ENCODE measurements around the gene GATA5. TPM values are rescaled to one million over a fixed set of nuclear protein-coding genes. Genes with fewer than 3 reads are reported as not detected.

GATA5 gene
- total and polyA plus RNA-seq, 8 donors, result 0.02 to 0.34 (median 0.15) TPM; not detected in 5

DNA sequence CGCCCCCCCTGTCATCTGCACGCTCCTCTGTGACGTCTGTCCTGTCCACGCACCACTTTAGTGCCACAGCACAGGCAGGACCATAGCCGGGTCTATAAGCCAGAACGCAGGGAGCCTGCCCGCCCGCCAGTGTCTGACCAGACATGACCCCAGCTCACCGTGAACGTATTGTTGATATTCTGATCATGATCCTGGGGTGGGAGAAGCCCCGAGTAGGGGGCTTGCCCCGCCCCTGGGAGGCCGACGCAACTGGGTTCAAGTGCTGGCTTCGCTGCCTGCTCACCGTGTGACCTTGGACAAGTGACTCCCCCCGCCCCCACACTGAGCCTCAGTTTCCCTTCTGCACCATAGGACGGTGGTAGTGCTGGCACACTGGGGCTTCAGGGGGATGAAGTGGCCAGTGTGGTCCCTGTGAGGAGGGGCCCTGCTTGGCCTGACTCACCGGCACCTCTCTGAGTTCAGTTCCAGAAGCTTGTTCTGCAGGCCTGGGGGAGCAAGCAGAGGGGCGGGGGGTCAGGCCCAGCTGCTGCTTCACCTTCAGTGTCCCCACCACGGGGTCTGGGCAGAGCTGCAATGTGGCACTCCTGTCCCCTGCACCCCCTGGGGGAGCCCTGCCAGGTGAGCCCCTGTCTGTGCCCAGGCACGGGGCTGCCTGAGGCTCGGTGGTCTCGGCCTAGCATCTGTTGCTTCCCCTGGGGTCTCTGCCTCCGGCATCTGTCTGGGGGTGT, 57.6 kb downstream of the GATA5 start:
- ATAC-seq (no peak), FAIRE-seq (no peak), DNase-seq (no peak)
- no peaks in the 10 kb centered on the region for H3K9me3 ChIP-seq
- TF ChIP-seq, protein P1, sequence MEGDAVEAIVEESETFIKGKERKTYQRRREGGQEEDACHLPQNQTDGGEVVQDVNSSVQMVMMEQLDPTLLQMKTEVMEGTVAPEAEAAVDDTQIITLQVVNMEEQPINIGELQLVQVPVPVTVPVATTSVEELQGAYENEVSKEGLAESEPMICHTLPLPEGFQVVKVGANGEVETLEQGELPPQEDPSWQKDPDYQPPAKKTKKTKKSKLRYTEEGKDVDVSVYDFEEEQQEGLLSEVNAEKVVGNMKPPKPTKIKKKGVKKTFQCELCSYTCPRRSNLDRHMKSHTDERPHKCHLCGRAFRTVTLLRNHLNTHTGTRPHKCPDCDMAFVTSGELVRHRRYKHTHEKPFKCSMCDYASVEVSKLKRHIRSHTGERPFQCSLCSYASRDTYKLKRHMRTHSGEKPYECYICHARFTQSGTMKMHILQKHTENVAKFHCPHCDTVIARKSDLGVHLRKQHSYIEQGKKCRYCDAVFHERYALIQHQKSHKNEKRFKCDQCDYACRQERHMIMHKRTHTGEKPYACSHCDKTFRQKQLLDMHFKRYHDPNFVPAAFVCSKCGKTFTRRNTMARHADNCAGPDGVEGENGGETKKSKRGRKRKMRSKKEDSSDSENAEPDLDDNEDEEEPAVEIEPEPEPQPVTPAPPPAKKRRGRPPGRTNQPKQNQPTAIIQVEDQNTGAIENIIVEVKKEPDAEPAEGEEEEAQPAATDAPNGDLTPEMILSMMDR (IDR thresholded peaks at IDR 0.05), result no peak
- 81 to 91% methylated on average over 24 to 25 of the region's 25 CpGs for WGBS, 2 donors
- no peaks in the 10 kb centered on the region for H3K36me3 ChIP-seq
- H3K4me1 ChIP-seq, result no peaks in the 10 kb centered on the region
- H3K27ac ChIP-seq, result no peak overlapping the region
- intact Hi-C loops (cut with DNase I), result no loop called here
- no peak overlapping the region for H3K4me3 ChIP-seq
- H3K27me3 ChIP-seq, result no peaks in the 10 kb centered on the region

DNA sequence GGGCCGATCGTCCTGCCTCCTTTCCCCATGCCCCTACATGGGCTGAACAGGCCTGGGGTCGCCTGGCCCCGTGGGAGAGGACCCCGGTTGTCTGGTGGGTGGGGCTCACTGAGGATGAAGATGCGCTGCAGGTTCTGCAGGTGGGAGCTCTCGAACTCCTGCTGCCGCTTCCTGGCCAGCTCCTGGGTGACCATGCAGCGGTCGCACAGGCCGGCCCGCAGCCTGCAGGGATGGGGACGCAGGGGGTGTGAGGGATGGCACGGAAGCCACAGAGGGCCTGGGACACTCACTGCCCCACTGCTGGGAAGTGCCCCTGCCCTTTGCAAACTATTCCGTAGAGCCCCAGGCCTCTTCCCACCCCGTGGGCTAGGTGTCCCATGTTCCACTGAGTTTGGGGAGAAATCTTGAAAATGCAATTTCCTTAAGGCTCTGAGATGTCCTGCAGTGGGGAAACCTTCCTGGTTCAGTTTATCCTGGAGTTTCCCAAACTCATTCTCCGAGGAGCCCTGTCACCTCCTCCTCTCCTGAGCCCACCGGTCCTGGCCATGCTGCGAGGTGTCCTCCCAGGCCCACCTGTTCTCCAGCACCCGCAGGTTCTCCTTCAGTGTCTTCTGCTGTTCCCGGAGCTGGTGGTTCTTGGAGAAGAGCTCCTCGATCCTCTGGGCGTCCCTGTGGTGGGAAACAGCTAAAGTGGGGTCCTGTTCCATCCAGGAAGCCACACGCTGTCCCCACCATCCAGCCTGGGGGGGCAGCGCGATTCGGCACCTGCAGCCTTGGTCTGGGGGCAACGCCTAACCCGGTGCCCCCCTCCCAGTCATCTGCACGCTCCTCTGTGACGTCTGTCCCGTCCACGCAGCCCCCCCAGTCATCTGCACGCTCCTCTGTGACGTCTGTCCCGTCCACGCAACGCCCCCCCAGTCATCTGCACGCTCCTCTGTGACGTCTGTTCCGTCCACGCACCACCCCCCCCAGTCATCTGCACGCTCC, 58.9 kb downstream of the GATA5 start:
- H3K9me3 ChIP-seq, result no peaks in the 10 kb centered on the region
- H3K36me3 ChIP-seq, result no peaks in the 10 kb centered on the region
- H3K27me3 ChIP-seq, result no peaks in the 10 kb centered on the region
- H3K4me1 ChIP-seq, result no peaks in the 10 kb centered on the region
- WGBS, 2 donors, result 88 to 90% methylated on average over 33 to 43 of the region's 43 CpGs
- TF ChIP-seq, protein P1 (IDR thresholded peaks at IDR 0.05), result no peak
- intact Hi-C loops (cut with DNase I), result no loop called here
- FAIRE-seq (no peak), DNase-seq (no peak), ATAC-seq (no peak)
- no peak overlapping the region for H3K4me3 ChIP-seq
- H3K27ac ChIP-seq, result no peak overlapping the region

DNA sequence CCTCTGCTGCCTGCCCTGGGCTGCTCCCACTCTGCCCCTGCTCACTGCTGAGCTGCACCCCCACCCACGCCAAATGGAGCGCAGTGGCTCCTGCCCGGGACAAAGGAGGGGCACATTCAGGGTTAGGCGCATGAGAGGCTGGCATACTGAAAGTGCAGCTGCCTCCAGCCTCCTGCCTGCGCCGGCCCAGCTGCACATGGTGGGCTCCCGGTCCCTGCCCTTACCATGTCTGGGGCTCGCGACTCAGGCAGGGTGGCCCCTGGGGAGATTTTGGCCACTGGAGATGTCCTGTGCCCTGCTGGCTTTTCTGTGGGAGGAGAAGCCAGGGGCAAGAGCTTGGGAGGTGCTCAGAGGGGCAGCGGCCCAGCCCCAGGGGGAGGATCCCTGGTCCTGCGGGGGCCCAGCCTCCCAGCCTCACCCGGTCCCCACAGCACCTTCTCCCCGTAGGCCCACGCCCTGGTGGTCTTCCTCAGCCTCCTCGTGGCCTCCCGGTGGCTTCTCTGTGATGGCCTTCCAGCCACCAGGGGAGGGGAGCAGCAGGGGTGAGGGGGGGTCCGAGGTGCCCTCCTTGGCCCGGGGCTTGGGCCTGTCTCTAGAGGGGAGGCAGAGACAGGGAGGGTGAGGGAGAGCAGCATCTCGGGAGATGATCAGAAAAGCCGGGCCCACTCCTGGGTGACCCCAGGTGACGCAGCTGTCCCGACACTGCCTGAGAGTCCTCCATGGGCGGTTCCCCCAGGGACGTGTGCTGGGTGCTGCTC, 60.3 kb downstream of the GATA5 start:
- ATAC-seq (no peak), DNase-seq (peak in 1 of 6 donors; percentile 72), FAIRE-seq (no peak)
- no peaks in the 10 kb centered on the region for H3K27me3 ChIP-seq
- no peaks in the 10 kb centered on the region for H3K9me3 ChIP-seq
- WGBS, 2 donors, result 86 to 91% methylated on average over 22 to 24 of the region's 24 CpGs
- H3K27ac ChIP-seq, result no peak overlapping the region
- no peak overlapping the region for H3K4me3 ChIP-seq
- TF ChIP-seq, protein P1 (IDR thresholded peaks at IDR 0.05), result no peak
- H3K4me1 ChIP-seq, result peaks cover 0 to under 1% (median 0%) of the 10 kb centered on the region in 3 donors
- no peaks in the 10 kb centered on the region for H3K36me3 ChIP-seq
- intact Hi-C loops (cut with DNase I), result no loop called here

DNA sequence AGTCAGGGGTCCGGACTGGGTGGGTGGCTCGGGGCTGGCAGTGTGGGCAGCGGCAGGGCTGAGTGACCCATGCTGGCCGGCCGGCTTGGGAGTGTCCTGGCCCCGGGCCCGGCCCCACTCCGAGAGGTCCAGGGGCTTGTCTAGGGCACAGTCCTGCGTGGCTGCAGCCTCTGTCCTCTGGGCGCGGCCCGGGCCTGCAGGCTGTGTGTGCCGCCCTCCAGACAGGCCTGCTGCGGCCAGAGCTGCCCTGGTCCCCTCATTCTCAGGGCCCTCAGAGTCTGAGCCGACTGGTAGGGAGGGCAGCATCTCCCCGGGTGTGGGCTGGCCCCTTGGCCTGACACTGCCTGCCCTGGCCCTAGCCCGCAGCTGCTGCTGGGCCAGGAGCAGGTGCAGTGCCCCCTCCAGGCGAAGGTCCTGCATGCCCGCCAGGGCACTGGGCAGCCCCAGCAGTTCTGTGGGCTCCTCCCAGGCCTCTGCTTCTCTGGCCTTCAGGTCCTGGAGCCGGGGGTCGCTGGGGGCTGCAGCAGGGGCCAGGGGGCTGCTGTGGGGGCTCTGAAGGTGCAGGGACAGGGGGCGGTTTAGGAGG, 61.8 kb downstream of the GATA5 start:
- no peak for ATAC-seq
- H3K27ac ChIP-seq, result no peak overlapping the region

More for the DNA sequence above, 61.8 kb downstream of the GATA5 start:
- H3K4me1 ChIP-seq, result peaks cover 10 to 13% (median 12%) of the 10 kb centered on the region in 3 donors
- H3K4me3 ChIP-seq, result no peak overlapping the region
- TF ChIP-seq, protein P1 (IDR thresholded peaks at IDR 0.05), result no peak
- no peaks in the 10 kb centered on the region for H3K36me3 ChIP-seq
- WGBS, 2 donors, result 89 to 94% methylated on average over 18 to 22 of the region's 22 CpGs
- intact Hi-C loops (cut with DNase I), result no loop called here
- FAIRE-seq, result no peak
- H3K27me3 ChIP-seq, result no peaks in the 10 kb centered on the region
- no peaks in the 10 kb centered on the region for H3K9me3 ChIP-seq
- DNase-seq, result no peak

Other genes with a start within 250 kb of the GATA5 start
- gene OSBPL2, start 237.5 kb downstream of the GATA5 start, total RNA-seq, result 10 to 100 TPM; 42.4 to 56.8 (median 49.2) TPM
- 10 to 100 TPM; 33.3 to 34.6 TPM for gene OSBPL2, start 237.5 kb downstream of the GATA5 start, polyA plus RNA-seq
- 10 to 100 TPM; 33.3 to 76.0 (median 36.5) TPM for gene ADRM1, start 173.0 kb downstream of the GATA5 start, total RNA-seq
- 10 to 100 TPM; 61.9 to 74.8 TPM for gene ADRM1, start 173.0 kb downstream of the GATA5 start, polyA plus RNA-seq
- 10 to 100 TPM; 43.6 to 89.5 (median 59.4) TPM for gene LAMA5, start 108.7 kb downstream of the GATA5 start, total RNA-seq
- gene LAMA5, start 108.7 kb downstream of the GATA5 start, polyA plus RNA-seq, result 100 to 1,000 TPM; 259 to 344 TPM
- gene RPS21, start 88.9 kb downstream of the GATA5 start, total RNA-seq, result 1,000 to 10,000 TPM in 2 of 6 donors, 100 to 1,000 TPM in 4; 662 to 1,102 (median 850) TPM
- gene RPS21, start 88.9 kb downstream of the GATA5 start, polyA plus RNA-seq, result 1,000 to 10,000 TPM; 2,124 to 2,141 TPM
- gene CABLES2, start 68.7 kb downstream of the GATA5 start, total RNA-seq, result 1 to 10 TPM; 1.4 to 2.3 (median 1.9) TPM
- 1 to 10 TPM; 1.5 to 2.9 TPM for gene CABLES2, start 68.7 kb downstream of the GATA5 start, polyA plus RNA-seq
- gene RBBP8NL, start 48.5 kb downstream of the GATA5 start, total RNA-seq, result 1 to 10 TPM in 3 of 6 donors, under 1 TPM in 3; 0.66 to 2.5 (median 1.0) TPM
- gene RBBP8NL, start 48.5 kb downstream of the GATA5 start, polyA plus RNA-seq, result 1 to 10 TPM; 2.0 to 4.8 TPM
- gene SLCO4A1, start 166.5 kb upstream of the GATA5 start, total RNA-seq, result 1 to 10 TPM; 1.2 to 5.1 (median 1.8) TPM
- gene SLCO4A1, start 166.5 kb upstream of the GATA5 start, polyA plus RNA-seq, result 10 to 100 TPM in 1 of 2 donors, 1 to 10 TPM in 1; 7.4 to 15.9 TPM
- under 1 TPM in 4 of 6 donors, not detected in 2; 0.04 to 0.12 (median 0.09) TPM for gene NTSR1, start 232.8 kb upstream of the GATA5 start, total RNA-seq
- under 1 TPM; 0.02 to 0.15 TPM for gene NTSR1, start 232.8 kb upstream of the GATA5 start, polyA plus RNA-seq